Large intestine (tissue), 3 donors: ENCODE results near the gene EGFR. TPM values are rescaled to one million over a fixed set of nuclear protein-coding genes. Genes with fewer than 3 reads are reported as not detected.

ENCODE experiments used
- DNase-seq, 2 donors: peaks; one replicate each; pipeline versions ENCODE4 v3.0.0 to v3.0.0-alpha.2; 2013
- H3K27ac ChIP-seq: one replicate; pipeline ENCODE4 v1.5.1; 2013; ENCODE audit warnings: low read length
- H3K27me3 ChIP-seq: 2 replicates; pipeline ENCODE4 v1.6.1; 2013; ENCODE audit warnings: low read length; ENCODE audit not compliant: control insufficient read depth, insufficient read depth
- H3K36me3 ChIP-seq: 2 replicates; pipeline ENCODE4 v1.6.1; 2013; ENCODE audit warnings: low read length; ENCODE audit not compliant: control insufficient read depth, insufficient read depth
- H3K4me1 ChIP-seq: one replicate; pipeline ENCODE4 v1.6.1; 2013; ENCODE audit warnings: low read length; ENCODE audit not compliant: control insufficient read depth, insufficient read depth
- H3K4me3 ChIP-seq: one replicate; pipeline ENCODE4 v1.5.1; 2013; ENCODE audit warnings: low read length
- H3K9me3 ChIP-seq: one replicate; pipeline ENCODE4 v1.6.1; 2013; ENCODE audit warnings: mild to moderate bottlenecking, low read depth, low read length, moderate library complexity; ENCODE audit not compliant: control insufficient read depth
- WGBS: methylation state at CpG from one replicate; pipeline ENCODE4 v1.1.5; 2013; ENCODE audit warnings: low lambda C conversion rate; ENCODE audit not compliant: insufficient coverage; 5-methylcytosine and 5-hydroxymethylcytosine counted together
- polyA plus RNA-seq: library from polyadenylated mRNA; unstranded; fragments of 120-200 nt; gene quantifications from one replicate; pipeline ENCODE4 v1.2.1, GENCODE V29; 2013

The EGFR gene
- polyA plus RNA-seq, 1 donor, result 22.9 TPM

DNA sequence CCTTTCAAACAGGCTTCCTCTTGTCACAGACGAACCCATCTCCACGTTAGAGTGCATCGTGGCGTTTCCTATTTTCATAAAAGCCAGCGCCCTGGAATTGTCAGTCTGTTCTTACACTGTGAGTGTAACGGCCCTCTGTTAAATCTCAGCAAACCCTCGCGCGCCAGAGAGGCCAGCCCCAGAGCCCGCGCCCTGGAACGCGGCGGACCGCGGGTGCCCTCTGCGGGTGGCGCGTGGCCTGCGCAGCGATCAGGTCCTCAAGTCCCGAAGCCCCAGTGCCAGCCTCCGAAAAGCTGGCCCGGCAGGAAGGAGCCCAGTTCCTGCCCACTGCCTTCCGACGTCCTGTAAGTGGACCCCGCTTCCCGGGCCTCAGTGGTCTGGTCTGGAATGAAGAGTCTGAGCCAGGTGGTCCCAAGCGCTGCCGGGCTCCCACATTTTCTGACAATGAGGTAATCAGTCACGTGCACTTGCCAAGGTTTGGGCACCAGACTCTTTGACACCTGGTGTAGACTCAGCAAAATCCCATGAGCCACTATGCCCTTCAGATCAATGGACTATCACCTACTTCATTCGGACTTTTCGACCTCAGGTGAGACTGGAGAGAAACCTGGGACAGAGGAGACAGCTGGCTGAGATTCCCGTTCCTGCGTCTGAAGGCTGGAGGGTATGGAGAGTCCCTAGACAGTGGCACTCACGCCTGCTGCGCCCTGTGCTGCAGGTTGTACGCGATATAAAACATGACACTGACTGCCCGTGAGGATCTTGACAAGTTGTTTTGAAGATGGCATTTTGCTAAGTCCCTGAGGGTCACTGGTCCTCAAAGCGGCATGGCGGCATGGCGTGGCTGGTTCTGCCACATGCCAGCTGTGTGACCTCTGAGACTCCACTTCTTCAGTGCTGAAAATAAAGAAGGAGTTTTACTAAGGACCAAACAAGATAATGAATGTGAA is 237.0 kb downstream of the EGFR start:
- H3K9me3 ChIP-seq, result no peaks in the 10 kb centered on the region
- H3K4me1 ChIP-seq, result peaks cover 14% of the 10 kb centered on the region
- peak overlapping the region; percentile 47 for H3K4me3 ChIP-seq
- no peaks in the 10 kb centered on the region for H3K36me3 ChIP-seq
- WGBS, result no CpG with 5 or more reads among the region's 43 CpGs
- H3K27ac ChIP-seq, result peak overlapping the region; percentile 32
- H3K27me3 ChIP-seq, result peaks cover 6% of the 10 kb centered on the region
- peak; percentile 74 to 83 for DNase-seq

DNA sequence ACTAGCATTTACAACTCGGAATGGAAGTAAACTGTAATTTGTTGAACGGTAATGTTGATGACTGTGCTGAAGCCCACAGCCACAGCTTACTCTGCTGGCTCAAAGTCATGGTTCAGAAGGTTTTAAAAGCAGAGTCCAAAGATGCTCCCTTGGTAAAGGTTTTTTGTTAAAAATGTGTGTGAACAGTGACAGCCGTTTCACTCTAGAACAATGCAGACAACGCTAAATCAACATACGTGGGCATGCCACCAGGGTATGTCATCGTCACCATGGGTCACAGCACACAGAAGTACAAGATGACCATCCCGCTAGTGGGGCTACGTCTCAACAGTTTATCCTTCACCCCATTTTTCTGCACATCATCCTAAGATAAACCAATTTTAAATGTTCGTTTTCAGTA is 239.8 kb downstream of the EGFR start:
- H3K9me3 ChIP-seq, result no peaks in the 10 kb centered on the region
- 100% methylated on average over 2 of the region's 9 CpGs for WGBS
- no peak overlapping the region for H3K27ac ChIP-seq
- H3K4me1 ChIP-seq, result peaks cover 4% of the 10 kb centered on the region
- DNase-seq, result no peak
- H3K4me3 ChIP-seq, result no peak overlapping the region
- no peaks in the 10 kb centered on the region for H3K36me3 ChIP-seq
- H3K27me3 ChIP-seq, result peaks cover 6% of the 10 kb centered on the region

DNA sequence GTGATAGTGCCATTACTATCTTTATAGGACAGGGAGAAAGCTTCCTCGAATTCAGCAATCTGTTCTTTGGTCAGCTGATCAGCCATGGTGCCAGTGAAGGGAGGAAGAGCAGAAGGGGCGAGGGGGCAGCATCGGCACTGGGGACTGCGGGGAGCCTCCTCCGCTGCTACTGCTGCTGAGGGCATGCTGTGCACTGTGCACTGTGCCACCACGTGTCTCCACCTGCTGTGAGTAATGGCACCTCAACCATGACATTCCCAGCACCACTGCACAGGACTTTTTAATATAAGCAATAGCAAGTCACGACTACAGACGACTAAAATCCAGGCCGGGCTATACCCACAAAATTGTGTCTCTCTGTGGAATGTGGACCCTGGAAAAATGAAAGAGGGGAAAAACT is 241.4 kb downstream of the EGFR start:
- DNase-seq, result no peak
- Histone ChIP-seq H3K27me3 (peaks cover 6% of the 10 kb centered on the region), H3K27ac (no peak overlapping the region), H3K4me1 (no peaks in the 10 kb centered on the region), H3K36me3 (no peaks in the 10 kb centered on the region), H3K9me3 (no peaks in the 10 kb centered on the region), H3K4me3 (no peak overlapping the region)
- no CpG with 5 or more reads among the region's 9 CpGs for WGBS

DNA sequence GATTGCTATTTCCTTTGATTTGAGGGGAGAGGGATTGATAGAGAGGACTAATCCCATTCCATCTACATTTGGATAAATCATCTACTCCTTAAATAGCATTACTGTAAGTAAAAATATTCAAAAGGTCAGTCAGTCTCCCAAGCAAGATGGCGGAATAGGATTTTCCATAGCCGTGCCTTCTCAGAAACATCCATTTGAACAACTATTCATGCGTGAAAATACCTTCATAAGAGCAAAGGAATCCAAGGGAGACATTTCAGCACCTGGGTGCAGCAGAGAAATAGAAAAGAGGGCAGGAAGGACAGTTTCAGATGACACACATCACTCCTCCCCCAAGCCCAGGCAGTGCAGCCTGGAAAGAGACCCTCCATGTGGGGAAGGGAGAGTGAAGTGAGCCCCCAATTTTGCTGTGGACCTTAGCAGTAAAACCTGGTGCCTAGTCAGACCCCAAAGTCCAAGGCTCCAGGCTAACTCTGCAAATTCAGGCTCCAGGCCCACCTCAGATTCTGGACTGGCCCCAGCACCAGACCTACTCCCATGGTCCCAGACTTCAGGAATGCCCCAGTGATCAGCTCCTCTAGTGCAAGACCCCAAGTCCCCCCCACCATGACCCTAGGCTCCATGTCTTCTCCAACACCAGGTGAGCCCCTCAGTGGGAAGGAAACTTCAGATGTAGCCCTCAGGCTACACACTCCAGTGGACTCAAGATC is 242.0 kb downstream of the EGFR start:
- DNase-seq, result no peak

More for the DNA sequence above, 242.0 kb downstream of the EGFR start:
- Histone ChIP-seq H3K4me3 (no peak overlapping the region), H3K27ac (no peak overlapping the region), H3K36me3 (no peaks in the 10 kb centered on the region), H3K4me1 (no peaks in the 10 kb centered on the region), H3K27me3 (peaks cover 6% of the 10 kb centered on the region), H3K9me3 (no peaks in the 10 kb centered on the region)
- WGBS, result 57% methylated on average over 2 of the region's 3 CpGs
